BJ (cell line): Measurements from ENCODE around the gene FGF3. TPM values are rescaled to one million over a fixed set of nuclear protein-coding genes. Genes with fewer than 3 reads are reported as not detected.

ENCODE experiments used
- CTCF ChIA-PET: fragments of 350-600 bp; formaldehyde crosslinking; extraction: SDS; loops from one replicate; lab custom pipeline; 2021; ENCODE audit warnings: antibody characterized with exemption, inconsistent platforms; lab: Yijun Ruan, JAX
- POLR2A ChIA-PET: fragments of 300-600 bp; sonication (Branson Sonifier 250); formaldehyde crosslinking; extraction: SDS; loops from one replicate; lab custom pipeline; 2021; ENCODE audit warnings: antibody characterized with exemption; lab: Charles Lee
- DNase-seq: peaks from one replicate; pipeline ENCODE4 v3.0.0-alpha.2; 2011; ENCODE audit warnings: low read depth
- H3K27me3 ChIP-seq: 2 replicates; pipeline ENCODE4 v1.6.0; 2011; ENCODE audit warnings: low read length; ENCODE audit not compliant: control insufficient read depth, insufficient read depth
- H3K36me3 ChIP-seq: 2 replicates; pipeline ENCODE4 v1.5.1; 2011; ENCODE audit warnings: low read length; ENCODE audit not compliant: control insufficient read depth, insufficient read depth
- H3K4me3 ChIP-seq: 2 replicates; pipeline ENCODE4 v1.5.1; 2011; ENCODE audit warnings: low read depth, mild to moderate bottlenecking, control low read depth, low read length
- polyA plus RNA-seq: library from polyadenylated mRNA; depleted of rRNA; stranded (reverse); fragments of >200 nt; gene quantifications from 2 replicates; pipeline ENCODE4 v1.2.3, GENCODE V29; 2011
- TF ChIP-seq, protein P1 (sequence below): IDR thresholded peaks from 2 replicates; pipeline ENCODE4 v1.5.1; 2011; ENCODE audit warnings: low read depth, mild to moderate bottlenecking, control low read depth, inconsistent platforms, low read length, moderate library complexity; ENCODE audit not compliant: insufficient read depth

The FGF3 gene
- polyA plus RNA-seq, 1 experiment: not detected

DNA sequence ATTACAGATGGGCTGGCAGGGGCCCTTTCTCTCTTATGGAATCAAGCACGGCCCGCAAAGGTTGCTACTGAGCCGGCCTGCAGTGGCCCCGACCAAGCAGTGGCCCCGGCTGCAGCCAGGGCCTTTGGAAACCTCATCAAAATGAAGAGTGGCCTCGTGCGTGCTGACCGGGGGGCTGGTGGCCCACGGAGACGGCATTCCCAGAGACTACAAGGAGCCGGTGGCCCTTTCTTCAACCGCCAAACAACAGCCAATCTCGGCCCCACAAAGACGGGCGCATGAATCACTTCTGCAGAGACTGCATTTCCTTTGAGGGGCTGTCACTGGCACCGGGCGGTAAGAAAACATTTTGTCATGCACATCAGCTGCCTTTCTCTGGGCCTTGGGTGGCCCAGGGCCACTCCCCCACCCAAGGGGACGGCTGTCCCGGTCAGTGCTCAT, 43.1 kb upstream of the FGF3 start:
- H3K36me3 ChIP-seq: no peaks in the 10 kb centered on the region
- no peak for DNase-seq
- ChIA-PET POLR2A (no interaction called here), CTCF (no interaction called here)
- TF ChIP-seq, protein P1, sequence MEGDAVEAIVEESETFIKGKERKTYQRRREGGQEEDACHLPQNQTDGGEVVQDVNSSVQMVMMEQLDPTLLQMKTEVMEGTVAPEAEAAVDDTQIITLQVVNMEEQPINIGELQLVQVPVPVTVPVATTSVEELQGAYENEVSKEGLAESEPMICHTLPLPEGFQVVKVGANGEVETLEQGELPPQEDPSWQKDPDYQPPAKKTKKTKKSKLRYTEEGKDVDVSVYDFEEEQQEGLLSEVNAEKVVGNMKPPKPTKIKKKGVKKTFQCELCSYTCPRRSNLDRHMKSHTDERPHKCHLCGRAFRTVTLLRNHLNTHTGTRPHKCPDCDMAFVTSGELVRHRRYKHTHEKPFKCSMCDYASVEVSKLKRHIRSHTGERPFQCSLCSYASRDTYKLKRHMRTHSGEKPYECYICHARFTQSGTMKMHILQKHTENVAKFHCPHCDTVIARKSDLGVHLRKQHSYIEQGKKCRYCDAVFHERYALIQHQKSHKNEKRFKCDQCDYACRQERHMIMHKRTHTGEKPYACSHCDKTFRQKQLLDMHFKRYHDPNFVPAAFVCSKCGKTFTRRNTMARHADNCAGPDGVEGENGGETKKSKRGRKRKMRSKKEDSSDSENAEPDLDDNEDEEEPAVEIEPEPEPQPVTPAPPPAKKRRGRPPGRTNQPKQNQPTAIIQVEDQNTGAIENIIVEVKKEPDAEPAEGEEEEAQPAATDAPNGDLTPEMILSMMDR: no peak
- H3K27me3 ChIP-seq: peaks cover 10% of the 10 kb centered on the region
- H3K4me3 ChIP-seq: no peak overlapping the region

DNA sequence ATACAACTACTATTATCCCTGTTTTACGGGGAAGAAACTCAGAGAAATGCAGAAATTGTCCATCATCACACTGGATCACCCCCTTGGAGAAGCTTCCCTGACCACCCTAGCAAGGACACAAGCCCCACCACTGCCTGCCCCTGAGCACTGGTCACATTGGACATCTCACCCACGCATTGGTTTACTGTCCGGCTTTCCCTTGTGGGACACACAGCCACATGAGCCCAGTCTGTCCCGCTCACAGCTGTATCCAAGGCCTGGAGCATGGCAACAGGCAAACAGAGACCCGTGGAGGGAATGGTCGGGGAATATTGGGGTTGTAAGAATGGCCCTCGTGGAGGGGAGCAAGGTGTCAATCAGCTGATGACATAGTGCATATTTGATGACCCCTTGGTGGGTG, 42.7 kb upstream of the FGF3 start:
- Histone ChIP-seq H3K4me3 (no peak overlapping the region), H3K27me3 (peaks cover 10% of the 10 kb centered on the region), H3K36me3 (no peaks in the 10 kb centered on the region)
- no peak for DNase-seq
- TF ChIP-seq, protein P1: no peak
- ChIA-PET POLR2A (no interaction called here), CTCF (no interaction called here)

DNA sequence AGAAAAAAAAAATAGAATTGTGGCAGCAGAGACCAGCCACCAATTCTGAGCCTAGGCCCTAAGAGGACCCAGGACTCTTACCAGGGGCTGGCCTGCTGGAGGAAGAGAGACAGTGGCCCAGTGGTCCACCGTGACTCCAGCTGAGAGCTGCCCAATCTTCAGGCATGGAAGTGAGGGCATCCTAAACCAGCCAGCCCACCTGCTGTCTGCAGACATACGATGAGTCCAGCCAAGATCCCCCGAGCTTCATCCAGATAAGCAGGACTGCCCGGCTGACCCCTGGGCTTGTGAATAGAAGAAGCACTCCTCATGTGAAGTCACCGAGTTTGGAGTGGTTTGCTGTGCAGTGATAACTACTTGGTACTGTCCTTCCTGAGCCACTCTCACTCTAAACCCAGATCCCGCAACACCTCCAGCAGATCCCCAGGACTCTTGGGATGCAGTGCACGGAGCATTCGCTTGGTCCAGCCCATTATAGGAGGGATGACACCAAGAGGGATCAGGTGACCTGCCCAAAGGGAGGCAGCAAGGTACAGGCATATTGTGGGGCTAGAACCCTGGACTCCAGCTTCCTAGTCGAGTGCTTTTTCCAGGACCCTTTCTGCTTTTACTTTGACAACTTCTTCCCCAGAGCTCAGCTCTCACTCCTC, 41.7 kb upstream of the FGF3 start:
- TF ChIP-seq, protein P1: no peak
- CTCF ChIA-PET: no interaction called here
- H3K27me3 ChIP-seq: peaks cover 10% of the 10 kb centered on the region
- no peak overlapping the region for H3K4me3 ChIP-seq
- POLR2A ChIA-PET: no interaction called here
- no peak for DNase-seq
- no peaks in the 10 kb centered on the region for H3K36me3 ChIP-seq

DNA sequence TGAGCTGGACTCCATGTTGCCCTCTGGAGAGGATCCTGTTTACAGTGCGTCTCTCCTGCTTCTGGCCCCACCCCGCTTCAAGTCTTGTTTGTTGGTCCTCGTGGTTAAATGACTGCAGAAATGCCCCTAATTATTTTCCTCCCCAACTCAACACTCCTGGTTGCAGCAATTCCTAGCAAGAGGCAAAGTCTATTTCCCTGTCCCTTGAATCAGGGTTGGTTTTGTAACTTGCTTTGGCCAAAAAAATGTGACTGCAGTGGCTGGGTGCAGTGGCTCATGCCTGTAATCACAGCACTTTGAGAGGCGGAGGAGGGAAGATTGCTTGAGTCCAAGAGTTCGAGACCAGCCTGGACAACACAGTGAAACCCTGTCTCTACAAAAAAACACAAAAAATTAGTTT, 41.0 kb upstream of the FGF3 start:
- TF ChIP-seq, protein P1: no peak
- ChIA-PET POLR2A (no interaction called here), CTCF (interaction anchor here (0.9 kb wide), 1 partner anchor 18 kb away, joined by 3 read pairs; no protein-coding TSS in a partner anchor)
- Histone ChIP-seq H3K36me3 (no peaks in the 10 kb centered on the region), H3K27me3 (peaks cover 10% of the 10 kb centered on the region), H3K4me3 (no peak overlapping the region)
- no peak for DNase-seq

DNA sequence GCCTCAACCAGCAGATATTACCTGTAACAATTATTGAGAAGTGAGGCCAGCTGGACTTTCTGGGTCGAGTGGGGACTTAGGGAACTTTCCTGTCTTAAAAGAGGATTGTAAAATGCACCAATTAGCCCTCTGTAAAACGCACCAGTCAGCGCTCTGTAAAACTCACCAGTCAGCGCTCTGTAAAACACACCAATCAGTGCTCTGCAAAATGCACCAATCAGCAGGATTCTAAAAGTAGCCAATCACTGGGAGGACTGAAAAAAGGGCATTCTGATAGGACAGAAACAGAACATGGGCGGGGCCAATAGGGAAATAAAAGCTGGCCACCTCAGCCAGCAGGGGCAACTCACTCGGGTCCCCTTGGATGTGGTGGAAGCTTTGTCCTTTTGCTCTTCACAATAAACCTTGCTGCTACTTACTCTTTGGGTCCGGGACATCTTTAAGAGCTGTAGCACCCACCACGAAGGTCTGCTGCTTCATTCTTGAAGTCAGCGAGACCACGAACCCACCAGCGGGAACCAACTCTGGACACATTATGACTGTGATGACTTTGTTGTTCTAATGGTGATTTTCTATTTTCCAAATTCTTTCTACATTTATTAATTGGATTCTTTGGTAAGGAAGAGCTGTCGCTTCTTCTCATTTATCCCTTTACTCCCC, 40.2 kb upstream of the FGF3 start:
- H3K36me3 ChIP-seq: no peaks in the 10 kb centered on the region
- TF ChIP-seq, protein P1: no peak
- no peak for DNase-seq
- H3K27me3 ChIP-seq: peaks cover 10% of the 10 kb centered on the region
- POLR2A ChIA-PET: no interaction called here
- CTCF ChIA-PET: interaction anchor here (0.9 to 2.9 kb wide), 2 partner anchors 17 kb away, joined by 3 to 7 read pairs; no protein-coding TSS in a partner anchor
- no peak overlapping the region for H3K4me3 ChIP-seq
